Measurements from ENCODE around the gene TMEM222. TPM values are rescaled to one million over a fixed set of nuclear protein-coding genes. Genes with fewer than 3 reads are reported as not detected.

The TMEM222 gene
- total and polyA plus RNA-seq, 10 of the 15 experiments (the other 5 are each of a cell fraction or from before 2014, with no cell fraction given): 3.8 to 43.5 (median 35.4) TPM

DNA sequence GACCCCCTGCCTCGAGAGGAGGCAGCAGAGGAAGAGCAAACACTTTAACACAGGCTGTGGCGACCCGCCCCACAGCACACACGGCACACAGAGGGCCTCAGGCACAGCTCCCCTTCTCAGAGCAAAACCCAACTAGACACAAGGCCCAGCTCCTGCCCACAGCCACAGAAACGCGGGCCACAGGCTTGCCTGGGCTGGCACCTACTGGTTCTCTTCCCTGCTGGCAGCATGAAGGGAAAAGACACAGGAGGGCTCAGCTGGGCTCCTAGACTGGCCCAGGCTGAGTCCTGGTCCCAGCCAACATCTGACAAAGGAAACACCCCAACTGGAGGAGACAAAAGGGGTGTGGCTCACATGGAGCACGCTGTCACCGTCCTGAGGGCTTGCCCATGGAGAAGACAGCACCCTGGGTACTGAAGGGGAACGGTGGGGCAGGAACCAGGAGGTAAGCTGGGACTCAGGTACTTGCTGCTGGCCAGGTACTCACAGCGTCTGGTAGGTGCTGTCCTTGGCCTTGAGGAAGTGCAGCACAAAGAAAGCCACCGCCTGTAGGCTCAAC lies 57.7 kb downstream of the TMEM222 start (continued):
- no peak for TF ChIP-seq CREM (IDR thresholded peaks at IDR 0.05; ENCODE audit: low read depth)
- TF ChIP-seq KAT2A (conservative IDR thresholded peaks at IDR 0.05; ENCODE audit: control insufficient read depth, low read depth, low read length): no peak
- TF ChIP-seq NR2F1 (conservative IDR thresholded peaks at IDR 0.05): no peak

DNA sequence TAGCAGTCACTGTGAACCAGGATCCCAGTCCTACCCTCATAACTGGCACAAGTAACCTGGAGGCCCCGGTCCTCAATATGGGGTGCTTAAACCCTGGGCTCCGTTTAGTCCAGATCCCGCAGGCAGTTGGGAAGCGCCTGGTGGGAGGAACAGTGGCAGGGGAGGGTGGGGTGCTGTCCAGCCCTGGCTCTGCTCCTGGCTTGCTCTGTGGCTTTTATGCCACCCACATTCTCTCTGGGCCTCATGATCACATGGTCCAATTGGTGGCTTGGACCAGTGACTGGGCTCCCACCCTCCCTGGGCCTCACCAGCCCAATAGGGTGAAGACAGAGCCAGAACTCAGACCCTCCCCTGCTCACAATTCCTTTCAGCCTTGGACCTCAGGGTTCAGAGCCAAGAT lies 58.3 kb downstream of the TMEM222 start:
- no peak for DNase-seq (ENCODE audit: low read depth, low spot score)
- ATAC-seq: no peak; the same call in 2 of the 3 replicates
- Histone ChIP-seq H3K4me1 (ENCODE audit: control insufficient read depth, insufficient read depth, low read length) (no peaks in the 10 kb centered on the region; the same call in 1 of the 2 replicates), H3K4me3 (no peak overlapping the region), H3K9ac (ENCODE audit: control insufficient read depth, insufficient read depth, low read length) (no peak overlapping the region), H2AFZ (ENCODE audit: control insufficient read depth, low read depth, low read length) (no peak overlapping the region), H3K36me3 (ENCODE audit: control insufficient read depth in 2 of 2, insufficient read depth in 2 of 2, low read length in 1 of 2) (no peaks in the 10 kb centered on the region), H3K27me3 (replicated peaks in 1 of 2; ENCODE audit: control insufficient read depth in 2 of 2, insufficient read depth in 2 of 2, low read length in 1 of 2) (peaks cover 0 to 2% of the 10 kb centered on the region in 2 experiments; a peak in 2 of 4 replicates), H3K27ac (ENCODE audit: control insufficient read depth, insufficient read depth) (no peak overlapping the region), H3K4me2 (ENCODE audit: control insufficient read depth, insufficient read depth) (no peak overlapping the region), H3K79me2 (ENCODE audit: control insufficient read depth, insufficient read depth, low read length) (no peaks in the 10 kb centered on the region), H3K9me3 (replicated peaks; ENCODE audit: control insufficient read depth, insufficient read depth, low read length) (no peaks in the 10 kb centered on the region), H4K20me1 (ENCODE audit: control insufficient read depth, insufficient read depth) (no peaks in the 10 kb centered on the region)
- no peak for FAIRE-seq
- RAD21 ChIA-PET (ENCODE audit: unreplicated experiment): no interaction called here
- SMC1A ChIA-PET (ENCODE audit: uncharacterized antibody, unreplicated experiment): no interaction called here
- WGBS (ENCODE audit: insufficient coverage, insufficient replicate concordance, low lambda C conversion rate, missing lambda C conversion rate): 37% methylated on average over 4 of the region's 4 CpGs
- CTCF ChIA-PET: interaction anchor here (1.2 to 1.9 kb wide), 2 partner anchors 10 to 11 kb away, joined by 3 to 5 read pairs; no protein-coding TSS in a partner anchor
- POLR2A ChIA-PET: no interaction called here
- intact Hi-C loops (cut with micrococcal nuclease; ENCODE audit: unreplicated experiment): no loop called here
- no TSS peak for BruUV-seq (replicated peaks)
- in situ Hi-C loops (cut with MboI): no loop called here
- TF ChIP-seq NFYB (IDR thresholded peaks at IDR 0.05; ENCODE audit: insufficient read depth, low read depth, low read length): no peak
- TF ChIP-seq MTA3 (IDR thresholded peaks at IDR 0.05; ENCODE audit: borderline replicate concordance, low read length): no peak
- no peak for TF ChIP-seq MYC (IDR thresholded peaks at IDR 0.05; ENCODE audit: insufficient read depth, insufficient read length, insufficient replicate concordance, low read length, severe bottlenecking)
- no peak for TF ChIP-seq NFYA (IDR thresholded peaks at IDR 0.05; ENCODE audit: borderline replicate concordance, low read depth, low read length)
- TF ChIP-seq, protein P1, sequence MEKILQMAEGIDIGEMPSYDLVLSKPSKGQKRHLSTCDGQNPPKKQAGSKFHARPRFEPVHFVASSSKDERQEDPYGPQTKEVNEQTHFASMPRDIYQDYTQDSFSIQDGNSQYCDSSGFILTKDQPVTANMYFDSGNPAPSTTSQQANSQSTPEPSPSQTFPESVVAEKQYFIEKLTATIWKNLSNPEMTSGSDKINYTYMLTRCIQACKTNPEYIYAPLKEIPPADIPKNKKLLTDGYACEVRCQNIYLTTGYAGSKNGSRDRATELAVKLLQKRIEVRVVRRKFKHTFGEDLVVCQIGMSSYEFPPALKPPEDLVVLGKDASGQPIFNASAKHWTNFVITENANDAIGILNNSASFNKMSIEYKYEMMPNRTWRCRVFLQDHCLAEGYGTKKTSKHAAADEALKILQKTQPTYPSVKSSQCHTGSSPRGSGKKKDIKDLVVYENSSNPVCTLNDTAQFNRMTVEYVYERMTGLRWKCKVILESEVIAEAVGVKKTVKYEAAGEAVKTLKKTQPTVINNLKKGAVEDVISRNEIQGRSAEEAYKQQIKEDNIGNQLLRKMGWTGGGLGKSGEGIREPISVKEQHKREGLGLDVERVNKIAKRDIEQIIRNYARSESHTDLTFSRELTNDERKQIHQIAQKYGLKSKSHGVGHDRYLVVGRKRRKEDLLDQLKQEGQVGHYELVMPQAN (conservative IDR thresholded peaks at IDR 0.05): no peak
- no peak for TF ChIP-seq TBL1XR1 (IDR thresholded peaks at IDR 0.05; ENCODE audit: low read depth, low read length)
- no peak for TF ChIP-seq SUPT20H (IDR thresholded peaks at IDR 0.05; ENCODE audit: borderline replicate concordance, control insufficient read depth, low read depth, low read length)
- TF ChIP-seq IKZF1 (conservative IDR thresholded peaks at IDR 0.05): no peak
- no peak for TF ChIP-seq SIX5 (IDR thresholded peaks at IDR 0.05; ENCODE audit: low read depth, low read length, severe bottlenecking)
- TF ChIP-seq, protein P2, sequence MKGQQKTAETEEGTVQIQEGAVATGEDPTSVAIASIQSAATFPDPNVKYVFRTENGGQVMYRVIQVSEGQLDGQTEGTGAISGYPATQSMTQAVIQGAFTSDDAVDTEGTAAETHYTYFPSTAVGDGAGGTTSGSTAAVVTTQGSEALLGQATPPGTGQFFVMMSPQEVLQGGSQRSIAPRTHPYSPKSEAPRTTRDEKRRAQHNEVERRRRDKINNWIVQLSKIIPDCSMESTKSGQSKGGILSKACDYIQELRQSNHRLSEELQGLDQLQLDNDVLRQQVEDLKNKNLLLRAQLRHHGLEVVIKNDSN (IDR thresholded peaks at IDR 0.05; ENCODE audit: borderline replicate concordance, extremely low read length, insufficient read depth, low read depth, low read length): no peak
- TF ChIP-seq WRNIP1 (IDR thresholded peaks at IDR 0.05; ENCODE audit: borderline replicate concordance, low read depth, low read length): no peak
- TF ChIP-seq, protein P3, sequence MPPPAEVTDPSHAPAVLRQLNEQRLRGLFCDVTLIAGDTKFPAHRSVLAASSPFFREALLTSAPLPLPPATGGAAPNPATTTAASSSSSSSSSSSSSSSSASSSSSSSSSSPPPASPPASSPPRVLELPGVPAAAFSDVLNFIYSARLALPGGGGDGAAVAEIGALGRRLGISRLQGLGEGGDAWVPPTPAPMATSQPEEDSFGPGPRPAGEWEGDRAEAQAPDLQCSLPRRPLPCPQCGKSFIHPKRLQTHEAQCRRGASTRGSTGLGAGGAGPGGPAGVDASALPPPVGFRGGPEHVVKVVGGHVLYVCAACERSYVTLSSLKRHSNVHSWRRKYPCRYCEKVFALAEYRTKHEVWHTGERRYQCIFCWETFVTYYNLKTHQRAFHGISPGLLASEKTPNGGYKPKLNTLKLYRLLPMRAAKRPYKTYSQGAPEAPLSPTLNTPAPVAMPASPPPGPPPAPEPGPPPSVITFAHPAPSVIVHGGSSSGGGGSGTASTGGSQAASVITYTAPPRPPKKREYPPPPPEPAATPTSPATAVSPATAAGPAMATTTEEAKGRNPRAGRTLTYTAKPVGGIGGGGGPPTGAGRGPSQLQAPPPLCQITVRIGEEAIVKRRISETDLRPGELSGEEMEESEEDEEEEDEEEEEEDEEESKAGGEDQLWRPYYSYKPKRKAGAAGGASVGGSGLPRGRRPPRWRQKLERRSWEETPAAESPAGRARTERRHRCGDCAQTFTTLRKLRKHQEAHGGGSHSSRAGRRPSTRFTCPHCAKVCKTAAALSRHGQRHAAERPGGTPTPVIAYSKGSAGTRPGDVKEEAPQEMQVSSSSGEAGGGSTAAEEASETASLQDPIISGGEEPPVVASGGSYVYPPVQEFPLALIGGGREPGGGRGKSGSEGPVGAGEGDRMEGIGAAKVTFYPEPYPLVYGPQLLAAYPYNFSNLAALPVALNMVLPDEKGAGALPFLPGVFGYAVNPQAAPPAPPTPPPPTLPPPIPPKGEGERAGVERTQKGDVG (CRISPR knock-in tag; IDR thresholded peaks at IDR 0.05): no peak
- no peak for TF ChIP-seq EP300 (IDR thresholded peaks at IDR 0.05; ENCODE audit: borderline replicate concordance in 1 of 2, control insufficient read depth in 1 of 2, low read depth in 2 of 2, low read length in 2 of 2)

Measured in GM12878 (cell line).